Stimulated activated CD4-positive, alpha-beta T cell treated with anti-CD3 and anti-CD28 coated beads, TNF-alpha, amount 100 ng/mL, for 4 hours (primary cell): ENCODE measurements around the gene CSNK1D.
"Not testable (repeated sequence)": the region's sequence is repeated elsewhere in the genome, so short reads cannot be mapped to it uniquely, and the experiment has no call there.

ENCODE experiments used
- DNase-seq, 3 experiments: peaks; one replicate each; pipeline ENCODE4 v3.0.0-alpha.2; 2020; ENCODE audit warnings: low read depth in 3 of 3

The CSNK1D gene

DNA sequence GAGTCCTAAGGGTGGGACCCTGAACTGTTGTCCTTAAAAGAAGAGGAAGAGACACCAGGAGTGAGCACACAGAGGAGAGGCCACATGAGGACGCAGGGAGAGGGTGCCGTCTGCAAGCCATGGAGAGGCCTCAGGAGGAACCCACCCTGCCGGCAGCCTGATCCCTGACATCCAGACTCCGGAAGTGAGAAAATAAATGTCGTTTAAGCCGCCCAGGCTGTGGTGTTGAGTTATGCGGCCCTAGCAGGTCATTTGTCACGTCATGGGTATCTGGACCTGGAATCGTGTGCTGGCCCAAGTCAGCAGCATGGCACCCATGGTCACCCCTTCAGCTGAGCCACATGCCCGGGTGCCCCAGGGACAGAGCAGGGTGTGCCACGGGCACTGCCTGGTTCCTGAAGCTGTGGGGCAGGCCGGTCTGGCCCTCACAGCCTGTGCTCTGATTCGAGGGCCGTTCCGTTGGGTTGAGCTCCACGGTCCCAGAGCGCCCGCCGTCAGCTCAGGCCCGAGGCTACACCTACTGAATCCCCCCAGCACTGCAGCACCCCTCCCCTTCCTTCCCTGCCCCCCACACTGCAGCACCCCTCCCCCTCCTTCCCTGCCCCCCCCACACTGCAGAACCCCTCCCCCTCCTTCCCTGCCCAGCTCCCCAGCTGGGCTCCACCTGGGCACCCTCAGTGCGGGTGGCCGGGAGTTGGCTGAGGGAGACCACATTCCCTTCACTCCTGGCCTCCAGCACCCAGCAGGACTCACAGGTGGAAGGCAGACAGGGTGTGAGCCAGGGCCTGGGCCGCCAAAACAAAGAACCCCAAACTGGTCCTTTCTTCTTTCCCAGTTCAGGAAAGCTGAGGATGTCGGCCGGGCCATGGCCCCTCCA is 58.2 kb downstream of the CSNK1D start:
- no peak for DNase-seq

DNA sequence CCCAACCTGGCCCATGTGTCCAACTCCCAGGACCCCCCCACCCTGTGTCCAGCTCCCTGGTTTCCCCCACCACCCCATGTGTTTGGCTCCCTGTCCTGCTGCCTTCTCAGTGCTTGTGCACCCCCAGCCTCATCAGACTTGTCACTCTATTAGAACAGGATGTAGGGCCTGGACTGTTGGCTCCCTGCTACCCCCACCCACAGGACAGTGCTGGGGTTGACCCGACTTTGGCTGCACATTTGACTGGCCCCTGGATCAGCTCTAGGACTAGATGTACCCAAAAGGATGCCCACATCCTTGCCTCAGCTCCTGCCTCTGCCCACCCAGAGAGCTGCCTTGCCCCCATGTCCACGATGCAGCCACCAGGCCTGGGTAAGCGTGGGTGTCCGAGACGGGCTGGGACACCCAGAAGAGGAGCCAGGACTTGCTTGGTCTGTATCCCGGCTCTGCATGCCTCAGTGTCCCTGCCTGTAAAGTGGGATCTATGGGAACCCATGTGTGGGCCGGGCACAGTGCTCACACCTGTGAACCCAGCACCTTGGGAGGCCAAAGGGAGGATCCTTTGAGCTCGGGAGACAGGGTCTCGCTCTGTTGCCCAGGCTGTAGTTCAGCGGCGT is 59.4 kb downstream of the CSNK1D start:
- DNase-seq = no peak

DNA sequence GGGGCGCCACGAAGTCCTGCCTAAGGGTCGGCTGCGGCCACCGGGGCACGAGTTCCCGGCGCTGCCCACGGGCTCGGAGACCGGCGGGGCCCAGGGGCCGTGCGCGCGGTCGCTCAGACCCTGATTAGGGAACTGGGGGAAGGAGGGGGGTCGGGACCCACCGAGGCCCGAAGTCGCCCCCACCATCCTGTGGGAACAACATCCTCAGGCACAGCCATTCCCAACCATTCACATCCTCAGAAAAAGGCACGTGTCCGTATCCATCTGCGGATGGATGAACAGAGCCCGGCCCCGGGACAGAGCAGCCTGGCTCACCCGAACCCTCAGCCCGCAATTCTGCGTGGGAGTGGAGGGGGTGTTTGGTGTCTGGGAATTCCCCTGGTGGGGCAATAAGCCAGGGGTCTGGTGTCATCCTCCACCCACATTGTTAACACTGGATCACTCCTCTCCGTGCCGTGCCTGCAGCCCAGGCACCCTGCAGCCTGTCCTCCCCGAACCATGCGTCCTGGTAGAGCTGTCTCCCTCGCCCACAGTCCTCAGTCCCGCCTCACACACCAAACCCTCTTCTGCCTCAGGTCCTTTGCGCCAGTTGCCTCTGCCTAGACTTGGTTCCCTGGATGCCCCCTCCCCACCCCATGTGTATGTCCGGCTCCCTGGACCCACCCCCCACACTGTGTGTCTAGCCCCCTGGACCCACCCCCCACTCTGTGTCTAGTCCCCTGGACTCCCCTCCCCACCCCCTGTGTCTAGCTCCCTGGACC is 60.1 kb downstream of the CSNK1D start:
- peak; percentile 57 to 79 (median 77) for DNase-seq

DNA sequence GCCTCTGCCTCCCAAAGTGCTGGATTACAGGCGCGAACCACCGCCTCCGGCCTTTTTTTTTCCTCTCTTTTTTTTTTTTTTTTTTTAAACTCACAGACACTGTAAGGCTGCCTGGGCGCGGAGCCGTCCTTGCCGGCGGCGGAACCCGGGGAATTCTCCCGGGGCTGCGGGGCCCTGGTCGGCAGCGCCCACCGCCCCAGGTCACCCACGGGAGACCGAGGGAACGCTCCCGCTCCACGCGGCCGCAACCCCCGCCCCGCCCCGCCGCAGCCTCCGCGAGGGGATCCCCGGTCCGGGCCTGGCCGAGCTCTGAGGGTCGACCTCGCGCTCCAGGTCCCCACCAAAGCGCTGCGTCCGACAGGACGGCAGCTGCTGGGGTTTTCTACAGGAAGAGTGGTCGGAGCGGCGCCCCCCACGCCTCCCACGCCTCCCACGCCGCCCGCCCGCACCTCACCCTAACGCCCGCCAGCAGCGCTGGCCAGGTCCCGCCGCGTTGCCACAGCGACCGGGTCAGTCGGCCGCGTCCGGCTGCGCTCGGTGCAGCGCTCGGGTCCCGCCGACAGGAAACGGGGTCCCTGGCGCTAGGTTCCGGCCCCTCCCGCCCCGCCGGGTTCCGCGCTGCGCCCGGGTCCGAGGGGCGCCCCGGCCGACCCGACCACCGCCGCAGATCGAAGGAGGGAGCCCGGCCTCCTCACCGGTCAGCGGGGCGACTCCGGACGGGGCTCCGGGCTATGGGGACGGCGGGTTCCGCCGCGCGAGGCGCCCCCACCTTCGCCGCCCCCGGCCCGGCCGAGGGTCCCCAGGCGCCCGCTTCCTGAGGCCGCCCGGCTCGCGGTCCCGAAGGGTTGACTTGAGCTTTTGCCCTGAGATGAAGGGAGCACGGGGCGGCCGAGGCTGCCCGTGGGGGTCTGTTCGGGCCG is 60.9 kb downstream of the CSNK1D start, which contains the start of gene CCDC57:
Gene CCDC57 (minus strand): TSS at position 512 of the 920 bp plus-strand sequence. CDS start 10,898 bp downstream, outside the sequence.
- peak in 1 of 3 experiments; percentile 68 for DNase-seq

DNA sequence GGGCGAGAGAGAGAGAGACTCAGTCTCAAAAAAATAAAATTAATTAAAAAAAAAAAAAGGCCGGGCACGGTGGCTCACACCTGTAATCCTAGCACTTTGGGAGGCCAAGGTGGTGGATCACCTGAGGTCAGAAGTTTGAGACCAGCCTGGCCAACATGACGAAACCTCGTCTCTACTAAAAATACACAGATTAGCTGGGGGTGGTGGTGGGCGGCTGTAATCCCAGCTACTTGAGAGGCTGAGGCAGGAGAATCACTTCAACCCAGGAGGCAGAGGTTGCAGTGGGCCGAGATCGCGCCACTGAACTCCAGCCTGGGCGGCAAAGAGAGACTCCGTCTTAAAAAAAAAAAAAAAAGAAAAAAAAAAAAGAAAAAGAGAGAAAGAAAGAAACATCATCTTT is 62.8 kb downstream of the CSNK1D start:
- not testable (repeated sequence) for DNase-seq

DNA sequence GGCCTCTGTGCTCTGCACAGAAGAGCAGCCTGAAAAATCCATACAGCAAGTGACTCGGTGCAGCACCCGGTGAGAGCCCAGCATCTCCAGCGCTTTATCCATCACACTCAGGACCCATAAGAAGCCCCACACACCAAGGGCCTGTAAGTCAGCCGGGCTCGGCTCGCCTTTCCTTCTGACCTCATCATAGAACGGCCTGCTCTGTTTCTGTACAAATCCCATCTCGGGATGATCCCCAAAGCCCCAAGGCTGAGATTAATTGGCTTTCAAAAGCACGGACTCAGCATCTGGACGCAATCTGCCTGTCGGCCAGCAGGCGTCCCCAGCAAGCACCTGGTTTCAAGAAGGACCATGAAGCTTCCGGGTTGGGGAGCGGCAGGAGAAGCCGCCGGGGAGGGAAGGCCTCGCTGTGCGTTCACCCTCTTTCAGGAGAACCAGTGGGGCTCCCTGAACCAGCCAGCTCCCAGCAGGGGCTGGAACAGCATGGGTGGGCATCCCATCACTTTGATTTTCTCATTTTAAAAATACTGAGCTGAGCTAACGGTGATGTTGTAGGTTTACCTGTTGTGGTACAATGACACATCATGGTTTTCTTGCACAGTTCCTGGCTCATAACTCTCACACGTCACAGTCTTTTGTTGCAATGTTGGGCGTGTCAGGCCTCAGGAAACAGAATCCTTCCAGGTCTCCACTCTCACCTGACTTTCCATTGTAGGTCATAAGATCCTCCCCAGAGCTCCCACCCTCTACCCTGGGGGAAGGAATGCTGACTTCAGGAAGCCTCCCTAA is 67.6 kb downstream of the CSNK1D start:
- peak; percentile 54 to 65 (median 60) for DNase-seq

DNA sequence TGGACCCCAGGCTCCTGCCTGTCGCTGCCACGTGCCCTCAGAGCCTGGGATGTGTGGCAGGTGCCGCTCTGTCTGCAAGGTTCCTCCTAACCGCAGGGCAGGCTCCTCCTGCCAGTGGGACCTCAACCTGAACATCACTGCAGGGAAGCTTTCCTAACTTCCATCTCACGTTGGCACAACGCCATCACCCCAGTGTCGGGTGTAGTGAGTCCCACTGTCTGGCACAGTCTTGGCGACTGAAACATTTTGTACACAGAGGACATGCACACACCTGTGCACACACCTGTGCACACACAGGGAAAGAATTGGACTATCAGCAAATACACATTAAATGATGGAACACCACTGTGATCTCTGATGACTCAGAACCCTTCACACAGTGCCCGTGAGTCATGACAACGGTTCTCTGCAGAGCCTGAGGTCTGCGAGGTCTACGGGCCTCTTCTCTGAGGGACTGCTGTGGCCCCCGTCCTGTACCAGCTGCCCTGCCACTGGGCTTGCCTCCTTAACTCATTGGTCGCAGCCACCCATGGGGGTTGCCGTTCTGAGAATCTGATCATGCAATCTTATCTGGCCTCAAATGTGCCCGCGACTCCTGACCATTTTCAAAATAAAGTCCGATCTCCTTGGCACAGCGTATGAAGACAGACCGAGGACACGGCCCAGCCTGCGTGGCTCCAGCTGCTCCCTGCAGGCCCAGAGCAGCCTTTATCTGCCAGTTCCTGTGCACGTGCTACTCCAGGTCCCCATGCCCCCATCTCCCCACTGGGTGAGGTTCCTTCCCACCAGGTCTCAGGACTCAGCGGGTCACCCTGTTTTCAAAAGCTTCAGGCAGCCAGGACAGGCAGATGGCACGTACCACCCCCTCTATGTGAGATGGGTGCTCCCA is 68.4 kb downstream of the CSNK1D start:
- DNase-seq = no peak

DNA sequence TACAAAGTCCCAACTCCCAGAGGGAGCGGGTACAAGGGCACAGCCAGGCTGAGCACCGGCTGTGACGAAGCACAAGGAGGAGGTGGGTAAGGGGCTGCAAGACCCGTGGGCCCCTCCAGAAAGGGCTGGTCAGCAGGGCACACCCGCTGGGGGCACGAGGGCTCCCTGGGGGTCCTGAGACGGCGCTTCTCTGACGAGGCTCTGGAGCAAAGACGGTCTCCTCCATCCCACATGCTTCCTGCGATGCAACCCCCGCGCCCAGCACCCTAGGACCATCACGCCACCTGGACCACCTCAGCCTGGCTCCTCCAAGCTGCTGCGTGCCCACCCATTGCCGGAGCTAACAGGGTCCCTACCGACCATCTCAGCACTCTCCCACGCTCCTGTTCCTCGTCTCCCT is 69.6 kb downstream of the CSNK1D start:
- DNase-seq = no peak

DNA sequence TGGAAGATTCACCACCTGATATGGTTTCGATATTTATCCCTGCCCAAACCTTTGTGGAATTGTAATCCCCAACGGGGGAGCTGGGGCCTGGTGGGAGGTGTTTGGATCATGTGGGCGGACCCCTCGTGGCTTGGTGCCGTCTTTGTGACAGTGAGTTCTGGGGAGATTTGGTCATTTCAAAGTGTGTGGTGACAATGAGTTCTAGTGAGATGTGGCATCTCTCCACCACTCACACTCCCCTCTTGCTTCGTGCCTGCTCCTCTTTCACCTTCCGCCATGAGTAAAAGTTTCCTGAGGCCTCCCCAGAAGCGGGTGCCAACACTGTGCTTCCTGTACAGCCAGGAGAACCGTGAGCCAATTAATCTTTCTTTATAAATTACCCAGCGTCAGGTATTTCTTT is 70.5 kb downstream of the CSNK1D start:
- DNase-seq = no peak

DNA sequence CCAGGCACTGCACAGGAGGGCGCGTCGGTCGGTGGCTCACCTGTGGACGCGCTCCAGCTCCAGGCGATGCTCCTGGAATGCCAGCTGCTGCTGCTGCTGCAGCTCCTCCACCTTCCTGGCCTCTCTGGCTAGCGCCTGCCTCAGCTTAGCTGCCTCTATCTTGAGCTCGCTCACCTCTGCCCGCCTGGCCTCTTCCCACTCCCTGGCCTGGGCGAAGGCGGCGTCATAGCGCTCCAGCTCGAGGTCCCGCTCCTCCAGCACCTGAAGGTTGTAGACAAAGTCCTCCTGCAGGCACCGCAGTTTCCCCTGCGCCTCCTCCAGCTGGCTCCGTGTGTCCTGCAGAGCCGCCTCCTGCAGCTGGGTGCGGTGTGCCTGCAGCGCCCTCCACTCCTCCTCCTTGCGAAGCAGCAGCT is 72.0 kb downstream of the CSNK1D start:
- DNase-seq = no peak

DNA sequence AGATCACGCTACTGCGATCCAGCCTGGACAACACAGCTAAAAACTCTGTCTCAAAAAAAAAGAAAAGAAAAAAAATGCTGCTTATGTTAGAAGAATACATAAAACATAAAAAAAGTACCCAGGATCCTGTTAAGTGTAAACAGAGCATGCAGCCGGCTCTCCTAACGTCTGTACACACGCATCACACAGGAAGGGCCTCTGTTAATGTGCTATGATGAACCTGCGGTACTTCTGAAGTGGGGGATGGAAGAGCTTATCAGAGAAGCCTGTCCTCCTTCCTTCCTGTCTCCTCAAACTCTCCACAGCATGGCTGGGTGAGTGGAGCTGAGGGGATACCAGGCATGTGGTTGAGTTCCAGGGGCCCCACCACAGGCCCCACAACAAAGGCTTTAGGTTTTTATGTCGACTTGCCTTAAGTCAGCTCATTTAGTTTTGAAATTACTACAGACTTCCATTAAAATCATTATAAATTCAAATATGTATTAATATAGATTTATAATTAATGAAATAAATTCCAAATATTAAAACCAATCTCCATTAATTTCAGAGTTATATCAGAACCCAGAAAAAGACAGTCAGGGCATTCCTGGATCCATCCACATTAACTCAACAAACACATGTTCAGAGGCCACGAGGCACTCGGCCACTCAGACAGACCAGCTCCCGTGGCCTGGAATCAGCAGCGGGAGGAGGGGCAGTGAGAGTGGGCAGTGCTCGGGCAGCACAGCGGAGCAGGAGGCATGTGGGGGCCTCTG is 72.6 kb downstream of the CSNK1D start:
- DNase-seq = peak in 1 of 3 experiments; percentile 13

DNA sequence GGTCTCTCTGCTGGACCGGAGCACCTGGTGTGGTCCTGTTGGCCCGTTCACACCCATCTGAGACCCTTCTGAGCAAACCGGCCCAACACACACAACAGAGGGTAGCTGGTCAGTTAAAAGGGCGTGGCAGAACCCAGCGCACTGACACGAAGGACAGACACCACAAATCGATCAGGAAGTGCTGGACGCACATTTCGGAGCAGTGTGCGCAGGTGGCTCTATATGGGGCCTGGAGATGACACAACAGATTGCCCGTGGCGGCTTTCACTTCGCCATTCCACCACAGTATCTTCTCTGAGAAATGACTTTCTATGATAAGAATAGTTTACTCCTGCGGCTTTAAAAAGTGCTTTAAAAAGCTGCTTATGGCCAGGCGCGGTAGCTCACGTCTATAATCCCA is 73.4 kb downstream of the CSNK1D start:
- no peak for DNase-seq

DNA sequence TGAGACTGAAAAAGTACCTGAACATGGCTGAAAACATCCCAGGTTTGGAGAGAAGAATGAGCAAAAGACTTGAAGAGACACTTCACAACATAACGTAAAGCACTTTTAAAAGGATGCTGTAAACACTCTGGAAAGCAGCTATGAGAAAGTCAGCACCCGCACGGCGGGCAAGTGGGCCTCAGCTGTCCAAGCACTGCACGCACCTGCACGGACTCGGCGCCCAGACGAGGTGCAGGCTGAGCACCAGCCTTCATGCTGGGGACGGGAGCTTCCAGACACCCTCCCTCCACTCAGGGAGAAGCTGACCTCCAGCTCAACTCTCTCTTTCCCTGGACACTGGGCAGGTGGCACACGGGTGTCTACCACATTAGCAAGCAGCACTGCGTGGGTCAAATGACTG is 74.0 kb downstream of the CSNK1D start:
- no peak for DNase-seq

DNA sequence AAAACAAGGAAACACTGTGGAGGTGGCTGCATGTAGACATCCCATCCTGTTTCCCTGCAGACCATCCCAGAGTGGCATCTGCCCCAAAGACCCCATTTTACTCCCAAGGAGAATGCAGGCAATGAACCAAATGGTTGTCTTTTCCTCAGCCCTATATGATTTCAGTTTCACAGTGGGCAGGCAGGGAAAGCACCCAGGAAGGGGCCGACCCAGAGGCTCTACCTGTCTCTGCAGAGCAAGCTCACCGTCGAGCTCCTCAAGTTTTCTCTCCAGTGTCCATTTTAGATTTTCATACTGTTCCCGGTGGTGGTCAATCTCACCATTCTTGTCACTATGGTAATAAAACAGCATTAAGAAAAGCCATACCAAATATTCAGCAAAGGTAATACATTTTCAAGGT is 75.4 kb downstream of the CSNK1D start:
- DNase-seq = no peak

DNA sequence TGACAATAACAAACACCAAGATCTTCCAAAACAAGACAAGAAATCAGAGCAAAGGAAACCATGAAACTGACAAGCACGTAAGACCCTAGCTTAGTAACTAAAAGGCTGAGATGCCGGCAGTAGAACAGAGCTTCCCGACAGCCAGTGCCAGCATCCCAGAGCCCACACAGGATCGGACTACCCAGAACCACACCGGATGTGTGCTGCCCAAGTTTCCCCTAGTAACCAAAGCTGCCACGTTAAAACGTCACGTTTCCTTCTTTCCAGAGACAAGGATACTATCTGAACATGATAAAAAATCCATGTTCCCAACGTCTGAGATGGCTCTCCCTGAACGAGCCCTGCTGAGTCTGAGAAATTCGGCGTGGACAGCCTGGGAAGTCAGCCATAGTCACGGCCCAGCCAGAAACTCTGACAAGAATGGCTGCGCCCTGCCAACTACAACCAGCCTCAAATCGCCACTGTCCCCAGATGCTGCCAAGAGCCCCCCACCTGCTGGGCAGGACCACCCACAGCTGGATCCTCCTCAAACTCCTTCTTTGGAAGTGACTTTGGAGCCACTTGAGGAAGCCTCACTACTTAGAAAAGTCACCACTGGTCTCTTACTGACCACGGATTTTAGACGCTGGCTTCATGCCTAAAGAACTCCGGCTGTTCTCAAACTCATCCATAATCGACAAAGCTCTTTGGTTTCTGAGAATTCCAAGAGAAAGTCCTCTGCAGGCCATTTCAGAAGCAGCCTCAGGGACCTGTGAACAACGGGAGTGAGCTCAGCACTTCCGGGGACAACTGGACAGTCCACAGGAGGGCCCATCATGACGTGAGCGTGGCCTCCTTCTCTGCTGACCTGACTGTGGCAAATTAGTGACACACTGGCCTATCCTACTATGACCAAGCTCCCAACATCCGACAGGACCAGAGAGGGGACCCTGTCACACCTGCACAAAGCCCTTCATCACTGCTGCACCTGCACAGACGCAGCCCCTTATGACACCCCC is 77.5 kb downstream of the CSNK1D start:
- no peak for DNase-seq

DNA sequence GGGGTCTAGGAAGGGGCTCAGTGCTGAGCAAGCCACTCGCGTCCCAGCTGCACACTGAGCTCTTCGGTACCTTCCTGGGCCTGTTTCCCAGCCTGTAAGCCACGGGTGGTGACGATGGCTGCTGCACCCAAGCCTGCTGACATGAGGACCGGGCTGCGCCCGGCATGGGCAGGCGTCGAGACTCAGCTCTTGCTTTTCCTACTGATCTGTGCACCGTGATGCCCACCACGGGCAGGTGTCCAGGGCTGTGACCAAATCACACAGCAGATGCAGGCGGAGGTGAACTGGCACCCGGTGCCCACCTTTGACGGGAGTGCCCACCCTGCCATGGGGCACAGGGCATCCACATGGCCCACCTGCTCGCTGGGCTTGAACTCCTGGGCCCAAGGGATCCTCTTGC is 78.7 kb downstream of the CSNK1D start:
- no peak for DNase-seq

DNA sequence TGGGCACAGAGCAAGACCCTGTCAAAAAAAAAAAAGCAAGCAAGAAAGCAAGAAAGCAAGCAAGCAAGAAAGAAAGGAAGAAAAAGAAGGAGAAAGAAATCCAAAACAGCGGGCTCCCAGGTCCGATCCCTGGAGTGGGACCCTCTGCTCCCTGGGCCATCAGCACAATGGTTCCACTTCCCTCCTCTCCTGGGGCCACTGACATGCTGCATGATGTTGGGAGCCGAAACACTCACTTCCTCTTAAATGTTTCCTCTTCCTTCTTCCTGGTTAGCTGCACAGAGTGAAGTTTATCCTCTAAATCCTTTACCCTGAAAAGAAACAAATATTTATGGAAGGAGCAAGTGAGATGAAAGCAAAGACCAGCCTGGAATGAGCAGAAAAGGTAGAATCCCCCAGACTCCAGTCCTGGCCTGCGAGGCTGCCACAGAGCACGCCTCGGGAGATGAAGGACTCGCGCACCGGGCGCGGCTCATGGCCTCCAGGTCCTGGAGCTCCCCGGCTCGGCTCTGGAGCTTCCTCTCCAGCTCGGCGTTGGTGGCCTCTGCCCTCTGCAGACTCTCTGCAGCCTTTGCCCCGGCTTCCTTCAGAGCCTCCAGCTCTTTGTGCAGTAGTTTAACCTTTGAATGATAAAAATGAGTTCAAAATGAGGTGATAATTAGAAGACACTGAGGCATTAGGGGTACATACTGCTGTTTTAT is 79.8 kb downstream of the CSNK1D start:
- no peak for DNase-seq
